K562 (cell line): ENCODE measurements around the gene PHB1. TPM values are rescaled to one million over a fixed set of nuclear protein-coding genes. Genes with fewer than 3 reads are reported as not detected.
A peak's percentile ranks its signal among the peaks of the same experiment; 100 is the strongest.

Experiments
- CCAR2 ChIP-seq: fragments of 200-400 bp; formaldehyde crosslinking; IDR thresholded peaks from 2 replicates; pipeline ENCODE4 v1.6.1; 2017; ENCODE audit warnings: mild to moderate bottlenecking, low read depth, low read length
- CHD1 ChIP-seq: fragments of 200-600 bp; sonication (generic); IDR thresholded peaks from one replicate; pipeline ENCODE4 v1.6.1; 2012; ENCODE audit warnings: mild to moderate bottlenecking, moderate library complexity, low read length, inconsistent platforms
- COPS2 ChIP-seq: fragments of 450-650 bp; conservative IDR thresholded peaks from 2 replicates; pipeline ENCODE4 v1.6.1; 2016; ENCODE audit warnings: mild to moderate bottlenecking, moderate library complexity
- DNMT1 ChIP-seq: fragments of 450-650 bp; IDR thresholded peaks from 2 replicates; pipeline ENCODE4 v1.6.1; 2016; ENCODE audit warnings: antibody characterized with exemption, mild to moderate bottlenecking
- E2F8 ChIP-seq: fragments of 450-650 bp; IDR thresholded peaks from 2 replicates; pipeline ENCODE4 v1.7.1; 2018; ENCODE audit warnings: mild to moderate bottlenecking, low read depth; ENCODE audit not compliant: partially characterized antibody
- ESRRB ChIP-seq: fragments of 250-450 bp; sonication (Bioruptor Pico); IDR thresholded peaks from 2 replicates; pipeline ENCODE4 v1.5.0; 2020; ENCODE audit warnings: mild to moderate bottlenecking, moderate library complexity, borderline replicate concordance
- PTRF ChIP-seq: fragments of 450-650 bp; IDR thresholded peaks from 2 replicates; pipeline ENCODE4 v1.6.1; 2016; ENCODE audit warnings: mild to moderate bottlenecking, missing genetic modification characterization, missing compliant biosample characterization
- SMAD1 ChIP-seq: fragments of 150-350 bp; IDR thresholded peaks from 2 replicates; pipeline ENCODE4 v1.6.1; 2014; ENCODE audit warnings: low read length, low read depth; ENCODE audit not compliant: partially characterized antibody
- TAF1 ChIP-seq: IDR thresholded peaks from 2 replicates; pipeline ENCODE4 v1.6.1; 2011; ENCODE audit warnings: mild to moderate bottlenecking, low read length, moderate library complexity; ENCODE audit not compliant: insufficient read depth, control insufficient read depth, severe bottlenecking; ENCODE audit errors: extremely low read depth
- TAL1 ChIP-seq: fragments of 450-650 bp; IDR thresholded peaks from 2 replicates; pipeline ENCODE4 v1.6.1; 2016; ENCODE audit warnings: mild to moderate bottlenecking
- TEAD1 ChIP-seq, 2 experiments: fragments of 450-650 bp in 1 of 2; sonication (generic) in 1 of 2; formaldehyde crosslinking; IDR thresholded peaks; 2 replicates each; pipeline versions ENCODE4 v1.4.0 to v1.8.0; 2020 to 2022; ENCODE audit warnings: mild to moderate bottlenecking in 2 of 2, missing genetic modification reagents in 1 of 2
- TOE1 ChIP-seq, 2 experiments: fragments of 450-650 bp in 1 of 2; sonication (generic) in 1 of 2; formaldehyde crosslinking in 1 of 2; IDR thresholded peaks; 2 replicates each; pipeline versions ENCODE4 v1.7.1 to v1.8.0; 2016 to 2022; ENCODE audit warnings: borderline replicate concordance in 2 of 2, mild to moderate bottlenecking in 2 of 2, antibody characterized with exemption in 1 of 2, inconsistent platforms in 1 of 2, low read depth in 1 of 2, missing genetic modification reagents in 1 of 2, moderate library complexity in 1 of 2
- U2AF1 ChIP-seq: fragments of 200-400 bp; formaldehyde crosslinking; optimal IDR thresholded peaks from 2 replicates; pipeline ENCODE3; 2017; ENCODE audit warnings: mild to moderate bottlenecking, low read depth, low read length, moderate library complexity
- ZNF175 ChIP-seq: fragments of 200-800 bp; sonication (Bioruptor generic); IDR thresholded peaks from 2 replicates; pipeline ENCODE4 v1.6.1; 2016; ENCODE audit warnings: low read depth, mild to moderate bottlenecking, missing genetic modification characterization, missing compliant biosample characterization
- ZNF277 ChIP-seq: fragments of 250-450 bp; sonication (Bioruptor Pico); IDR thresholded peaks from 2 replicates; pipeline ENCODE4 v1.8.0; 2022; ENCODE audit warnings: inconsistent platforms, mild to moderate bottlenecking, moderate library complexity, borderline replicate concordance
- polyA plus RNA-seq, 8 experiments: library from polyadenylated mRNA; depleted of rRNA in 4 of 8; stranded (reverse) in 5 of 8; unstranded in 3 of 8; fragments of >200 nt; fragmentation: Nextera tagmentation in 2 of 8; fragmentation: Illumina TruSeq in 1 of 8; extraction: Ambion mirVana in 2 of 8; extraction: Trizol in 1 of 8; gene quantifications; 2 replicates each; pipeline versions ENCODE4 v1.2.1 to v1.2.3, GENCODE V29; 2011 to 2014; ENCODE audit warnings: inconsistent platforms in 1 of 8, missing spikeins in 1 of 8
- total RNA-seq, 7 experiments: library from RNA; depleted of rRNA in 6 of 7; stranded (reverse); fragments of >200 nt in 6 of 7; fragmentation: Illumina TruSeq in 2 of 7; extraction: Trizol in 2 of 7; gene quantifications; 2 replicates each; pipeline versions ENCODE4 v1.2.1 to v1.2.3, GENCODE V29; 2011 to 2021; ENCODE audit warnings: low replicate concordance in 1 of 7
- TF ChIP-seq, protein P1 (sequence below): fragments of 250-450 bp; sonication (Bioruptor Pico); IDR thresholded peaks from 2 replicates; pipeline ENCODE4 v1.5.0; 2020; ENCODE audit warnings: mild to moderate bottlenecking, borderline replicate concordance
- TF ChIP-seq, protein P2 (sequence below): fragments of 450-650 bp; IDR thresholded peaks from 2 replicates; pipeline ENCODE4 v1.6.1; 2017; ENCODE audit warnings: antibody characterized with exemption

Gene PHB1
- total and polyA plus RNA-seq, 9 of the 15 experiments (the other 6 are each of a cell fraction or from before 2014, with no cell fraction given), result 191 to 818 (median 349) TPM

DNA sequence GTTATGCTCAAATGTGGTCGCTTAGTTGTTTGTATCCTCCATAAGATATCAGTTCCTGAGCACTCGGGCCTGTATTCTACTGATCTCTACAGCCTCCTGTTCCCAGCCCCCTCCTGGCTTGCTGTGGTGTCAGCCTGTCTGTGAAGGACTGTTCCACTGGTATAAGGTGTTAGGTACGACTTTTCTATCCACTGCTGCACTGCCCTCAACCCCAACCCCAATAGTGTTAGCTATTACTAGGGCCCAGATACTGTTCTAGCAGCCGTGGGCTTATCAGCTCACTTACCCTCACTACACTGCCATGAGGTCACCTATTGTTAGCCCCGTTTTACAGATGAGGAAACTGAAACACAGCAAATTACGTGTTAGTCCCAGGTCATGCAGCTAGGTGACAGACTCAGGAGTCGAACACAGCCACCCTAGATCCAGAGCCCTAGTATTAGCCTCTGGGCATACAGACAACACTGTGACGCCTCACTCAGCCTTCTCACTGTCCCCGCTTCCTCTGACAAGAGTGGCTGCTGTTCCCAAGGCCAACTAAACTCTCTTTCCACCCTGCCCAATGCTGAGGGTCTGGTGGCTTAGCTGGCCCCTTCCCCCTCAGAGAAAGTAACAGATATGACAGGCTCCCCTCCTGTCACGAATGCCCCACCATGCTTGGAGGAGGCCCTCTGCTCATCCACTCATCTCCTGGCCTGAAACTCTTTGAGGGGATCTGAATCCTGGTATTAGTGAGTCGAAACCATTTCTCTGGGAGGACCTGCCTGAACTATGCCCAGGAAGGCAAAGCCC, 27.0 kb downstream of the PHB1 start (continued):
- TF ChIP-seq, protein P1, sequence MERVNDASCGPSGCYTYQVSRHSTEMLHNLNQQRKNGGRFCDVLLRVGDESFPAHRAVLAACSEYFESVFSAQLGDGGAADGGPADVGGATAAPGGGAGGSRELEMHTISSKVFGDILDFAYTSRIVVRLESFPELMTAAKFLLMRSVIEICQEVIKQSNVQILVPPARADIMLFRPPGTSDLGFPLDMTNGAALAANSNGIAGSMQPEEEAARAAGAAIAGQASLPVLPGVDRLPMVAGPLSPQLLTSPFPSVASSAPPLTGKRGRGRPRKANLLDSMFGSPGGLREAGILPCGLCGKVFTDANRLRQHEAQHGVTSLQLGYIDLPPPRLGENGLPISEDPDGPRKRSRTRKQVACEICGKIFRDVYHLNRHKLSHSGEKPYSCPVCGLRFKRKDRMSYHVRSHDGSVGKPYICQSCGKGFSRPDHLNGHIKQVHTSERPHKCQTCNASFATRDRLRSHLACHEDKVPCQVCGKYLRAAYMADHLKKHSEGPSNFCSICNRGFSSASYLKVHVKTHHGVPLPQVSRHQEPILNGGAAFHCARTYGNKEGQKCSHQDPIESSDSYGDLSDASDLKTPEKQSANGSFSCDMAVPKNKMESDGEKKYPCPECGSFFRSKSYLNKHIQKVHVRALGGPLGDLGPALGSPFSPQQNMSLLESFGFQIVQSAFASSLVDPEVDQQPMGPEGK (CRISPR knock-in tag), result no peak
- TF ChIP-seq U2AF1 (no peak), TOE1 (IDR thresholded peaks at IDR 0.05; ENCODE audit: borderline replicate concordance) (no peak), TOE1 (CRISPR knock-in tag; IDR thresholded peaks at IDR 0.05; ENCODE audit: borderline replicate concordance, low read depth) (no peak), SMAD1 (no peak), TAF1 (no peak), PTRF (tag) (no peak), CCAR2 (no peak), DNMT1 (no peak), ZNF277 (no peak), COPS2 (no peak), ZNF175 (CRISPR knock-in tag) (no peak), E2F8 (no peak), TEAD1 (CRISPR knock-in tag; IDR thresholded peaks at IDR 0.05) (no peak), TAL1 (peak; percentile 45; the same call in 1 of the 2 replicates), ESRRB (CRISPR knock-in tag) (no peak), CHD1 (no peak)
- TF ChIP-seq, protein P2, sequence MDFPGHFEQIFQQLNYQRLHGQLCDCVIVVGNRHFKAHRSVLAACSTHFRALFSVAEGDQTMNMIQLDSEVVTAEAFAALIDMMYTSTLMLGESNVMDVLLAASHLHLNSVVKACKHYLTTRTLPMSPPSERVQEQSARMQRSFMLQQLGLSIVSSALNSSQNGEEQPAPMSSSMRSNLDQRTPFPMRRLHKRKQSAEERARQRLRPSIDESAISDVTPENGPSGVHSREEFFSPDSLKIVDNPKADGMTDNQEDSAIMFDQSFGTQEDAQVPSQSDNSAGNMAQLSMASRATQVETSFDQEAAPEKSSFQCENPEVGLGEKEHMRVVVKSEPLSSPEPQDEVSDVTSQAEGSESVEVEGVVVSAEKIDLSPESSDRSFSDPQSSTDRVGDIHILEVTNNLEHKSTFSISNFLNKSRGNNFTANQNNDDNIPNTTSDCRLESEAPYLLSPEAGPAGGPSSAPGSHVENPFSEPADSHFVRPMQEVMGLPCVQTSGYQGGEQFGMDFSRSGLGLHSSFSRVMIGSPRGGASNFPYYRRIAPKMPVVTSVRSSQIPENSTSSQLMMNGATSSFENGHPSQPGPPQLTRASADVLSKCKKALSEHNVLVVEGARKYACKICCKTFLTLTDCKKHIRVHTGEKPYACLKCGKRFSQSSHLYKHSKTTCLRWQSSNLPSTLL, result no peak
